HG03066 (cell line): ENCODE measurements around the gene ABHD12.
"Not testable (repeated sequence)": the region's sequence is repeated elsewhere in the genome, so short reads cannot be mapped to it uniquely, and the experiment has no call there.

Experiments
- ATAC-seq: cut with Tn5 transposase; IDR thresholded peaks from one replicate; pipeline ENCODE4 v1.9.1; 2021; ENCODE audit warnings: low read depth; ENCODE audit not compliant: unreplicated experiment

The ABHD12 gene

GRCh38 chr20:25390538-25391528 is at the start of gene ABHD12:
Gene ABHD12 (minus strand): TSS chr20:25390835. CDS start chr20:25390703, 132 bp downstream.
- ATAC-seq, result peak; percentile 76

GRCh38 chr20:25439328-25439727 is 48.7 kb upstream of the ABHD12 start:
- ATAC-seq, result no peak

- no peak for ATAC-seq
These were observed 46.5 kb upstream of the ABHD12 start for GRCh38 chr20:25437153-25437581.

- ATAC-seq, result no peak
These were observed 33.9 kb upstream of the ABHD12 start for GRCh38 chr20:25424536-25424935.

- no peak for ATAC-seq
These were observed 31.4 kb upstream of the ABHD12 start for GRCh38 chr20:25422032-25422431.

- ATAC-seq, result no peak
These were observed 30.5 kb upstream of the ABHD12 start for GRCh38 chr20:25421102-25421501.

- ATAC-seq, result no peak
These were observed 28.1 kb upstream of the ABHD12 start for GRCh38 chr20:25418776-25419175.

GRCh38 chr20:25408890-25409289 is 18.3 kb upstream of the ABHD12 start:
- no peak for ATAC-seq

GRCh38 chr20:25408170-25408547 is 17.5 kb upstream of the ABHD12 start:
- no peak for ATAC-seq

GRCh38 chr20:25407311-25408169 is 16.9 kb upstream of the ABHD12 start, which contains the start of gene GINS1:
Gene GINS1 (plus strand): TSS chr20:25407673. CDS start chr20:25407821, 148 bp downstream.
- peak; percentile 91 for ATAC-seq

GRCh38 chr20:25402583-25402982 is 11.9 kb upstream of the ABHD12 start:
- no peak for ATAC-seq

GRCh38 chr20:25400291-25400732 is 9.7 kb upstream of the ABHD12 start:
- not testable (repeated sequence) for ATAC-seq

- ATAC-seq, result no peak
These were observed 8.4 kb upstream of the ABHD12 start for GRCh38 chr20:25399037-25399430.

- no peak for ATAC-seq
These were observed 7.9 kb upstream of the ABHD12 start for GRCh38 chr20:25398376-25399036.

GRCh38 chr20:25397821-25398220 is 7.2 kb upstream of the ABHD12 start:
- ATAC-seq, result no peak

GRCh38 chr20:25397096-25397495 is 6.5 kb upstream of the ABHD12 start:
- no peak for ATAC-seq

- ATAC-seq, result no peak
These were observed 4.4 kb upstream of the ABHD12 start for GRCh38 chr20:25394996-25395395.

- no peak for ATAC-seq
These were observed 3.6 kb upstream of the ABHD12 start for GRCh38 chr20:25394276-25394675.

GRCh38 chr20:25389858-25390537 is 637 bp downstream of the ABHD12 start:
- peak; percentile 34 for ATAC-seq

- ATAC-seq, result no peak
These were observed 1.2 kb downstream of the ABHD12 start for GRCh38 chr20:25389401-25389857.
